HepG2 (cell line): ENCODE measurements around the gene MRPL58. TPM values are rescaled to one million over a fixed set of nuclear protein-coding genes. Genes with fewer than 3 reads are reported as not detected.

Experiments
- ATAC-seq: fragments of 200-7000 bp; cut with Tn5 transposase; 3 replicates; pipeline ENCODE4 v1.9.1; 2020; ENCODE audit warnings: mild to moderate bottlenecking, moderate library complexity
- BruUV-seq: library from RNA; stranded (reverse); fragments of 400-500 nt; replicated peaks from 2 replicates; lab custom pipeline; 2021; lab: Mats Ljungman, UMichigan
- CTCF ChIA-PET: fragments of 300-600 bp; formaldehyde crosslinking; extraction: SDS; loops from one replicate; lab custom pipeline; 2021; ENCODE audit warnings: low total read pairs, inconsistent platforms, low intra/inter-chr PET ratio; lab: Yijun Ruan, JAX
- POLR2A ChIA-PET: fragments of 350-600 bp; sonication (Branson Sonifier 250); formaldehyde crosslinking; loops from one replicate; lab custom pipeline; 2020; ENCODE audit warnings: antibody characterized with exemption, inconsistent platforms; lab: Yijun Ruan, JAX
- DNase-seq: peaks from one replicate; pipeline ENCODE4 v3.0.0-alpha.2; 2015; ENCODE audit warnings: low spot score
- FAIRE-seq: peaks from 3 replicates; lab custom pipeline; 2011; peaks lifted over from hg19 to GRCh38; lab: Jason Lieb, UNC
- H2AFZ ChIP-seq: one replicate; pipeline ENCODE4 v1.6.1; 2011; ENCODE audit warnings: low read length, inconsistent platforms
- H3K27ac ChIP-seq: fragments of 300-600 bp; 3 replicates; pipeline ENCODE4 v1.8.0; 2011; ENCODE audit warnings: mixed run types, mild to moderate bottlenecking, mixed read lengths, low read length, inconsistent platforms; ENCODE audit not compliant: insufficient read depth; ENCODE audit errors: extremely low read length
- H3K27me3 ChIP-seq, 2 experiments: fragments of 200-600 bp in 1 of 2; 2 replicates in 1 of 2; 3 replicates in 1 of 2; pipeline versions ENCODE4 v1.6.0 to v1.8.0; 2011; ENCODE audit warnings: low read length in 2 of 2, mild to moderate bottlenecking in 2 of 2, moderate library complexity in 2 of 2, inconsistent platforms in 1 of 2; ENCODE audit not compliant: insufficient read depth in 2 of 2, control insufficient read depth in 1 of 2
- H3K36me3 ChIP-seq, 2 experiments: fragments of 200-600 bp in 1 of 2; replicated peaks in 1 of 2; 2 replicates in 1 of 2; 3 replicates in 1 of 2; pipeline versions ENCODE4 v1.5.1 to v1.8.0; 2011; ENCODE audit warnings: low read length in 2 of 2, inconsistent platforms in 1 of 2; ENCODE audit not compliant: insufficient read depth in 2 of 2, control insufficient read depth in 1 of 2
- H3K4me1 ChIP-seq: 2 replicates; pipeline ENCODE4 v1.5.1; 2012; ENCODE audit warnings: low read length, inconsistent platforms; ENCODE audit not compliant: insufficient read depth
- H3K4me2 ChIP-seq: 2 replicates; pipeline ENCODE4 v1.6.0; 2011; ENCODE audit warnings: low read depth, low read length, inconsistent platforms
- H3K4me3 ChIP-seq, 3 experiments: fragments of 200-600 bp in 1 of 3; sonication (generic), shearing (Covaris generic) in 1 of 3; replicated peaks in 1 of 3; 2 replicates each; pipeline ENCODE4 v1.5.1; 2011 to 2016; ENCODE audit warnings: low read length in 3 of 3, inconsistent platforms in 2 of 3, low read depth in 2 of 3, mild to moderate bottlenecking in 2 of 3, control low read depth in 1 of 3, mixed read lengths in 1 of 3; ENCODE audit not compliant: insufficient read depth in 1 of 3
- H3K79me2 ChIP-seq: one replicate; pipeline ENCODE4 v1.6.1; 2011; ENCODE audit warnings: low read length, inconsistent platforms; ENCODE audit not compliant: insufficient read depth
- H3K9ac ChIP-seq: 2 replicates; pipeline ENCODE4 v1.6.0; 2011; ENCODE audit warnings: mild to moderate bottlenecking, low read depth, low read length, inconsistent platforms; ENCODE audit not compliant: insufficient read depth
- H3K9me3 ChIP-seq: 2 replicates; pipeline ENCODE4 v1.5.1; 2012; ENCODE audit warnings: mild to moderate bottlenecking, low read length
- H4K20me1 ChIP-seq: 2 replicates; pipeline ENCODE4 v1.6.0; 2011; ENCODE audit warnings: inconsistent platforms, mild to moderate bottlenecking, low read length, moderate library complexity; ENCODE audit not compliant: insufficient read depth
- ATRX ChIP-seq: sonication (generic); formaldehyde crosslinking; IDR thresholded peaks from 2 replicates; pipeline ENCODE4 v1.4.0; 2020; ENCODE audit warnings: missing genetic modification reagents, borderline replicate concordance
- BATF2 ChIP-seq: sonication (generic); formaldehyde crosslinking; IDR thresholded peaks from 2 replicates; pipeline ENCODE4 v1.8.0; 2022; ENCODE audit warnings: mild to moderate bottlenecking, missing genetic modification reagents, moderate library complexity
- DPF2 ChIP-seq: sonication (generic); formaldehyde crosslinking; IDR thresholded peaks from 2 replicates; pipeline ENCODE4 v1.4.0; 2020; ENCODE audit warnings: mild to moderate bottlenecking, low read depth, missing genetic modification reagents, borderline replicate concordance
- LRRFIP1 ChIP-seq: sonication (generic); formaldehyde crosslinking; conservative IDR thresholded peaks from 2 replicates; pipeline ENCODE4 v1.4.0; 2020; ENCODE audit warnings: missing genetic modification reagents
- ZBTB4 ChIP-seq: sonication (generic); formaldehyde crosslinking; IDR thresholded peaks from 2 replicates; pipeline ENCODE4 v1.4.0; 2020; ENCODE audit warnings: missing genetic modification reagents, mild to moderate bottlenecking, borderline replicate concordance
- ZFP62 ChIP-seq: sonication (generic); formaldehyde crosslinking; IDR thresholded peaks from 2 replicates; pipeline ENCODE4 v1.4.0; 2020; ENCODE audit warnings: missing genetic modification reagents
- ZNF225 ChIP-seq: sonication (generic); formaldehyde crosslinking; IDR thresholded peaks from 2 replicates; pipeline ENCODE4 v1.4.0; 2020; ENCODE audit warnings: mild to moderate bottlenecking, missing genetic modification reagents
- ZNF460 ChIP-seq: sonication (generic); formaldehyde crosslinking; IDR thresholded peaks from 2 replicates; pipeline ENCODE4 v1.5.1; 2020; ENCODE audit warnings: missing genetic modification reagents, mild to moderate bottlenecking, borderline replicate concordance
- WGBS: methylation state at CpG from one replicate; pipeline ENCODE4 v1.1.6; 2017; ENCODE audit warnings: low lambda C conversion rate; 5-methylcytosine and 5-hydroxymethylcytosine counted together
- in situ Hi-C: cut with HindIII; loops from 2 replicates; pipeline ENCODE4 v1.10.0; 2017; ENCODE audit warnings: low pct_unique_long_range_greater_than_20kb; ENCODE audit not compliant: extremely low pct_ligation_motif_present
- intact Hi-C: fragments of 100-400 bp; cut with micrococcal nuclease; formaldehyde crosslinking; loops from one replicate; pipeline ENCODE4 v1.10.0; 2022; ENCODE audit not compliant: unreplicated experiment
- polyA plus RNA-seq, 8 experiments: library from polyadenylated mRNA; depleted of rRNA in 3 of 8; stranded (reverse) in 7 of 8; unstranded in 1 of 8; fragments of >200 nt; fragmentation: Illumina TruSeq in 4 of 8; extraction: Trizol in 4 of 8; gene quantifications; 2 replicates each; pipeline versions ENCODE4 v1.2.1 to v1.2.3, GENCODE V29; 2011 to 2016; ENCODE audit warnings: low read depth in 4 of 8, missing spikeins in 1 of 8, mixed read lengths in 1 of 8; ENCODE audit not compliant: insufficient read depth in 1 of 8
- total RNA-seq, 5 experiments: library from RNA; depleted of rRNA; stranded (reverse); fragments of >200 nt; fragmentation: Illumina TruSeq; extraction: Trizol; gene quantifications; 2 replicates each; pipeline ENCODE4 v1.2.3, GENCODE V29; 2016; ENCODE audit warnings: low read depth in 1 of 5

Gene MRPL58
- total and polyA plus RNA-seq, 2 of the 13 experiments (the other 11 are each of a cell fraction or from before 2014, with no cell fraction given), result 44.9 to 68.9 TPM

GRCh38 chr17:74990581-74991105 is 21.8 kb upstream of the MRPL58 start:
- in situ Hi-C loops (no loop called here), intact Hi-C loops (no loop called here)
- Histone ChIP-seq H3K4me2 (no peak overlapping the region), H3K36me3 (no peaks in the 10 kb centered on the region), H2AFZ (no peak overlapping the region), H3K4me3 (no peak overlapping the region), H3K27me3 (peaks cover 0 to 9% of the 10 kb centered on the region in 2 experiments; a peak in 2 of 5 replicates), H3K9ac (no peak overlapping the region), H4K20me1 (no peaks in the 10 kb centered on the region), H3K79me2 (no peaks in the 10 kb centered on the region), H3K27ac (no peak overlapping the region), H3K4me1 (peaks cover 60% of the 10 kb centered on the region), H3K9me3 (no peaks in the 10 kb centered on the region)
- FAIRE-seq, result no peak
- no peak for ATAC-seq
- CTCF ChIA-PET, result no interaction called here
- TF ChIP-seq ZNF225, result no peak
- no peak for DNase-seq
- WGBS, result 85% methylated on average over 10 of the region's 10 CpGs
- POLR2A ChIA-PET, result interaction anchor here (1.4 to 2.5 kb wide), 4 partner anchors 8 to 34 kb away, joined by 4 to 36 read pairs (median 10); partner anchors contain the start of genes HID1 and MRPL58
- no TSS peak for BruUV-seq

- peak overlapping the region in 1 of 3 experiments; percentile 32; a peak in 1 of 6 replicates for H3K4me3 ChIP-seq
- in situ Hi-C loops (no loop called here), intact Hi-C loops (no loop called here)
- CTCF ChIA-PET, result interaction anchor here (1.5 kb wide), 1 partner anchor 32 kb away, joined by 3 read pairs; no protein-coding TSS in a partner anchor
- H3K36me3 ChIP-seq, result no peaks in the 10 kb centered on the region
- H4K20me1 ChIP-seq, result no peaks in the 10 kb centered on the region
- 18% methylated on average over 2 of the region's 2 CpGs for WGBS
- ATAC-seq, result 0 out of 3 replicates have a peak, but pooled peaks have one; percentile 2
- H2AFZ ChIP-seq, result no peak overlapping the region
- peak overlapping the region; percentile 49 for H3K4me2 ChIP-seq
- H3K27me3 ChIP-seq, result peaks cover 0 to 9% of the 10 kb centered on the region in 2 experiments; a peak in 2 of 5 replicates
- no peaks in the 10 kb centered on the region for H3K9me3 ChIP-seq
- FAIRE-seq, result no peak
- BruUV-seq, result no TSS peak
- peaks cover 51% of the 10 kb centered on the region for H3K4me1 ChIP-seq
- POLR2A ChIA-PET, result interaction anchor here (0.9 to 2.5 kb wide), 8 partner anchors 15 to 139 kb away, joined by 3 to 36 read pairs (median 4); partner anchors contain the start of genes FDXR, HID1, MRPL58 and NT5C
- DNase-seq, result no peak
- no peak overlapping the region for H3K9ac ChIP-seq
- H3K79me2 ChIP-seq, result no peaks in the 10 kb centered on the region
- H3K27ac ChIP-seq, result no peak overlapping the region
- TF ChIP-seq ATRX (CRISPR knock-in tag) (no peak), ZFP62 (CRISPR knock-in tag) (no peak), ZBTB4 (CRISPR knock-in tag) (no peak), LRRFIP1 (CRISPR knock-in tag) (no peak), ZNF460 (CRISPR knock-in tag) (0 out of 2 replicates have a peak, but pooled peaks have one; percentile 15), DPF2 (CRISPR knock-in tag) (0 out of 2 replicates have a peak, but pooled peaks have one; percentile 4), BATF2 (no peak)
Measured at GRCh38 chr17:74992223-74992622, 20.2 kb upstream of the MRPL58 start.
